Bronchus fibroblast of lung (primary cell): Measurements from ENCODE around the gene NALF2. TPM values are rescaled to one million over a fixed set of nuclear protein-coding genes. Genes with fewer than 3 reads are reported as not detected.

Experiments used
- total RNA-seq: library from RNA; depleted of rRNA; stranded (reverse); fragments of >200 nt; gene quantifications from 2 replicates; pipeline ENCODE4 v1.2.3, GENCODE V29; 2015

The NALF2 gene
- total RNA-seq: not detected in 2 replicates

GRCh38 chrX:69503782-69504625 is at the start of gene NALF2:
TSS of gene NALF2 (plus strand) at chrX:69504326. CDS start at chrX:69505283, 957 bp downstream.

Other genes with a start within 250 kb of the NALF2 start
- 0.30 and 0.34 TPM in 2 replicates for gene EDA, start 111.8 kb downstream of the NALF2 start, total RNA-seq